Activated CD4-positive, CD25-positive, alpha-beta regulatory T cell treated with anti-CD3 and anti-CD28 coated beads, Interleukin-2, amount 50 U/mL, for 72 hours (primary cell): ENCODE data around the gene IDH1.
"Not testable (repeated sequence)": the region's sequence is repeated elsewhere in the genome, so short reads cannot be mapped to it uniquely, and the experiment has no call there.

Experiments
- DNase-seq: peaks from one replicate; pipeline ENCODE4 v3.0.0; 2021

The IDH1 gene

DNA sequence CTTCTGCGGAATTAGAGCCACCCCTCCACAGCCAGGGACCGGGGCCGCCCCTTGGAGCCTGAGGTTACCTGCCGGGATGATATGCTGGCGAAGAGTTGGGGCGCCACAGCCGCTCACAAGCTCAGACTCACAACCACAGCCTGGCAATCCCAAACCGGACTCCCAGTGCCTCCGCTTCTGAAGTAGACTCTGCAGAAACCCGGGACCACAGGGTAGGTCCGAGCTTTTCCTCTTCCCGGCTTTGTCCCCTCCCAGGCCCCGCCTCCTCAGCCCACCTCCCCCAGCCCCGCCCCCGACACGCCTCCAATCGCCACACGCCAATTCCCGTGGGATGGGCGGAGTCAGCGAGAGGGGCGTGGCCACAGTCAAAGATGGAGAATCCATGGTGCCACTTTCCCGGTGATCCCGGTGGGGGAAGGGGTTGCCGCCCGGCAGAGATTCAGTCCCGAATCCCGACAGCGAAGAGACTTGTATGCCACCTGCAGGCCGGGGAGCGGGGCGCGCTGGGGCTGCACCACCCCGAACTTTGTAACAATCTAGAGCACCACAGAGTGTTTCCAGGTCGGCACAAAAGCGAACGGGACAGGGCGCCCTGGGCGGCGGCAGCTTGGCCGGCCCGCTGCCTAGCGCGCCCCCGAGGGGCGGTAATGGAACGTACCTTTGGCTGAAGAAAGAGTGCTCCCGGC lies at the start of gene IDH1:
IDH1 (minus strand) TSS at position 201 of the 686 bp plus-strand sequence. CDS start 3,520 bp downstream, outside the sequence.
- peak; percentile 97 for DNase-seq

DNA sequence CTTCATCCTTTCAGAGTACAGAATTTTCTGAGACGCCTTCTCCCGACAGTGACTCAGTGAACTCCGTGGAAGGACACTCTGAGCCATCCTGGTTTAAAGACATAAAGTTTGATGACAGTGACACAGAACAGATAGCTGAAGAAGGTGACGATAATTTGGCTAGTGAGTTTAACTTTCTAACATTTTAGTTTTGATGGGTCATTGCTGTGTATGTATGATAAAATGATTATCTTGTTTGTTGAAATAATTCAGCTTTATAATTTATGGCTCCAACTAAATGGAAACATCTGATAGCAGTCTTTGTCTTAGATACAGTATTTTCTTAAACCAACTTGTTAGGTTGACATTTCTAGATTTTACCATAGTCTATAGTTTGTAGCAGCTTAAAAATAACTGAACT lies 49.3 kb upstream of the IDH1 start:
- DNase-seq, result no peak

DNA sequence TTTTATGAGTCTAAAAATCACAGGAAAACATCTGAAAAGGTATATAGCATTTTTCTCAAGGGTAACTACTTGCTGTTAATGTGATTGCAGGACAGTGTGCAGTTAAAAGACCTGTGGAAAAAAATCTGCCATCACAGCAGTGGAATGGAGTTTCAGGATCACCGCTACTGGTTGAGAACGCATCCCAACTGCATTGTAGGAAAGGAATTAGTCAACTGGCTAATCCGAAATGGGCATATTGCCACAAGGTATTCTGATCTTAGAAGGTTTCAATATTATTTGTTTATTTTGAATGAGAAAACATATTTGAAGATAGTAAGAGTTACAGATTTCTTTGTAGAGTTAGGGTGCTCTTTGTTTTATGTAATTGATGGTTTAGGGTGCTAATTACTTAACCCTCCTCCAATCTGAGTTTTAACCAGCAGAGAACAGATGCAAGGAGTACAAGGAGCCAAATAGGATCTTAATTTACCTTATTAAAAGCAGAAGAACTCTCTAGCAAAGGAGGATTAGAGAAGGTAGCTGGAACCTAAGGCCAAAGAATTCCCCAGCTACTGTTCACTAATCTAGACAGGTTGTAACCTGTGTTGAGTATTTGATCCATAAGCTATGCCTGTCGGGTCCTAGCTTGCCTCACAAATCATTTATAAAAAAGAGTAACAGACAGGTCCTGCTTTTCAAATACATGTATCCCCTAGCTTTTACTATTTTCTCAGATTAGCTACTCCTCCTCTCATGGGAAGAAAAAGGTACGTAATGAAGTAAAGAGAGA lies 46.2 kb upstream of the IDH1 start:
- no peak for DNase-seq

DNA sequence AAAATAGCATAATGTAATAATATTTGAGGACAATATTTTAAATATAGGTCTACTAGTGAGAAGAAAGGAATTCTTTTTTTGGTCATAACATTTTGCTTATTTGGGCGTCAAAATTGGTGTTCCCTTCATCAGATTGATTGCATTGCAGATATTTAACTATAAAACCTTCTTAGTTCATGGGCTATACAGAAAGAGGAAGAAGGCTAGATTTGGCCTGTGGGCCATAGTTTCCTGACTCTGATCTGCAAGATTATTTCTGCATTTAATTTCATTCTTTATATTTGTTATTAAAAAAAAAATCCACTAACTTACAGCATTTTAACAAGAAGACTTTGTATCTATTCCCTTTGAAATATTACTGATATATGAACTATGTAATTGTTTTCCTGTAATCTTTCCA lies 43.1 kb upstream of the IDH1 start:
- DNase-seq, result no peak

DNA sequence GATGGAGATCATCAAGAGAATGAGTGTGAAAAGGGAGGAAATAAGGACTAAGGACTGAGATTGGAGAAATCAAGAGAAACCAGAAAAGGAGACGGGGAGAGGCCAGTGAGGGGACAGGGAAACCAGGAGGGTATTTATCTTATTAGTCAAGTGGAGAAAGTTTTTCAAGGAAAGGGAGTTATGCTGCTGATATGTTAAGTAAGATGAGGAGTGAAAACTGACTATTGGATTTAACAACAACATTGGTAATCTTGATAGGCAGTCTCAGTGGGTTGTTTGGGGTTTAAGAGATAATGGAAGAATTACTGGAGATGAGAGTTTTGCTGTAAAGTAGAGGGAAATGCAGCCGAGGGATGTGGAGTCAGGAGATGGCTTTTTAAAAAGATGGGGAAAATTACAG lies 41.7 kb upstream of the IDH1 start:
- no peak for DNase-seq

DNA sequence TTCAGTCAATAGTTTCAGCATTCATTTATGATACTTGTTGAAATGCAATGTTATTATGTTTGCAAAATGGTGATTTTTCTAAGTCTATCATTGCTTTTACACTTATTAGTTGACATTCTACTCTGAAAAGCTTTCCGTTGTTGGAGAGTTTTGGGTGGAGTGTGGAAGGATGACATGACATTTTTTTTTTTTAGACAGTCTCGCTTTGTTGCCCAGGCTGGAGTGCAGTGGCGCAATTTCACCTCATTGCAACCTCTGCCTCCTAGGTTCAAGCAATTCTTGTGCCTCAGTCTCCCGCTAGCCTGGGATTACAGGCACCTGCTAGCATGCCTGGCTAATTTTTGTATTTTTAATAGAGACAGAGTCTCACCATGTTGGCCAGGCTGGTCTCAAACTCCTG lies 41.0 kb upstream of the IDH1 start:
- no peak for DNase-seq

DNA sequence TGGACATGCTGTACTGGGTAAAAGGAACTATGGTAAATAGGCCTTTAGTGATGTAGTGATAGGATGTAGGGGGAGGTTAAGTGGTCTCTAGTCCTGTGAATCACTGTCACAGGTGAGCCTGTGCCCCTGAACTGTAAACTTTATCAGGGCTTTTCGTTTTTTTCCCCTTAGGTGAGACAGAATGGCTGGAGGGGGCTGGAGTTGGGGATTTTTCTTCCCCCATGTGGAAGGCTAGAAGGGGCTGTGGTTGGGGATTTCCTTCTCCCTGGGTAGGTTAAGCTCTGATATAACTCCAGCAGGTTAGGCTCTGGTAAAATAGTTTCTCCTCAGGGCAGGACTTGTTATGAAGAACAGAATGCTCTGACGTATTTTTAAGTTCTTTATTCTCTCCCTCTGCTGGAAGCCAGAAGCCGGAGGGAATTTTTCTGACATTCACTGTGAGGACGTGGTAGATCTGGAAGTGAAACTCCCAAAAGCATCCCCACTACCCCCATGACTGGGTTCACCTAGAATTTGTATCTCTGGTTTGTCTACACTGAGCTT lies 39.7 kb upstream of the IDH1 start:
- no peak for DNase-seq

DNA sequence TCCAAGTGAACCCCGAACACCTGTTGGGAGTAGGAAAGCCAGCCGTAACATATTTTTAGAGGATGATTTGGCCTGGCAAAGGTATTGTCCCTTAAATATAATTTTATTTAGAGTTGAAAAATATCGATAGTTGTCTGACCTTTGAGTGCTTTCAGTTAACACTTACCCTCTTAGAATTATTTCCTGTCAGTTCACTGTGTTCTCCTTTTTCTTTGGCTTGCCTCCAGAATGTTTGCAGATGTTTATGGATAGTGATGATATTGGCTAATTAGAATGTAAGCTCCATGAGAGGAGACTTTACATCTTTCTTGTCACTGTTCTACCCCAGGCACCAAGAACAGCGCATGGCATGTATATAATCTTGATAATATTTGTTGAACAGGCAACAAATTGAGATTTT lies 31.0 kb upstream of the IDH1 start:
- DNase-seq, result no peak

DNA sequence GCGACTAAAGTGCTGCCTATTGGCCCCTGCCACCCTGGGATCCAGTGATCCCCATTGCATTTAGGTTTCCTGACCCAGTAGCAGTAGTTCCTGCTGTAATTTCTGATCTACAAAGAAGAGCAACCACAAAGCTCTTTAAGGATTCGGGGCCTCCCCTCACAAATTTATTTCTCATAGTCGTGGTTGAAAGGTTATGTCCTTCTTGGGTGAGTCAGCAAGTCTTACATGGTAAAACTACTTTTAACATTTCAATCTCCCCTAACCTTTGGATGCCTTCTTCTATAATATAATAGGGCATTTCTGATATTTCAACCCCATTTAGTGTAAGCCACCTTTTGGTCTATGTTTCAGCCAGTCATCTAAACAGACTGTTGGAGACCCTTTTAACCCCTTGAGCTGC lies 26.1 kb upstream of the IDH1 start:
- no peak for DNase-seq

DNA sequence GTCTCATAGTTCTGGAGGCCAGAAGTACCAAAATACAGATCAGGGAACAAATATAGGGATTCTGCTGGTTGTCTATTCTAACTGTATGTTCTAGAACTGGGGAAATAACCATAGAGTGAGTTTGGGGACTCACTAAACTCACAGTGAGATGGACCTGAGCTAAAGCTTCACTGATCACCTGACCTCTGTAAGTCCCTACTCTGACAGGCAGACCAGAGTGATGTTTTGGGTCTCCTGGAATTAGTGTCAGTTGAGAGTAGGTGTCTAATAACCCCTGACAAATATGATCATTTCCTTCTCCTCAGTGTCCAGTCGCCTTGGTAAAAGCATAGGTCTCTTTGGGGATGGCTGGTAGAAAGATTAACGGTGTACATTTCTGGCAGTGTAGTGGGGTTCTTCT lies 25.4 kb upstream of the IDH1 start:
- DNase-seq, result no peak

DNA sequence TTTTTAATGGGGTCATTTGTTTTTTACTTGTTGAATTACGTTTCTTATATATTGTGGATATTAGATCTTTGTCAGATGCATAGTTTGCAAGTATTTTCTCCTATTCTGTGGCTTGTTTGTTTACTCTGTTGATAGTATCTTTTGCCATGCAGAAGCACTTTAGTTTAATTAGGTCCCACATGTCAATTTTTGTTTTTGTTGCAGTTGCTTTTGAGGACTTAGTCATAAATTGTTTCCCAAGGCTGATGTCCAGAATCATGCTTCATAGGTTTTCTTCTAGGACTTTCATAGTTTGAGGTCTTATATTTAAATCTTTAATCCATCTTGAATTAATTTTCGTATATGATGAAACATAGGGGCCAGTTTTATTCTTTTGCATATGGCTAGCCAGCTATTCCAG lies 24.4 kb upstream of the IDH1 start:
- no peak for DNase-seq

DNA sequence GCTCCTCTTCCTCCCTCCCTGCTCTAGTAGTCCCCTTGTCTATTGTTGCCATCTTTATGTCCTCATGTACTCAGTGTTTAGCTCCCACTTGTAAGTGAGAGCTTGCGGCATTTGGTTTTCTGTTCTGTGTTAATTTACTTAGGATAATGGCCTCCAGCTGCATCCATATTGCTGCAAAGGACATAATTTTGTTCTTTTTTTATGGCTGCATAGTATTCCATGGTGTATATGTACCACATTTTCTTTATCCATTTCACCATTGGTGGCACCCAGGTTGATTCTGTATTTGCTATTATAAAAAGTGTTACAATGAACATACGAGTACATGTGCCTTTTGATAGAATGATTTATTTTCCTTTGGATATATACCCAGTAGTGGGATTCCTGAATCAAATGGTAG lies 23.7 kb upstream of the IDH1 start:
- DNase-seq, result no peak

DNA sequence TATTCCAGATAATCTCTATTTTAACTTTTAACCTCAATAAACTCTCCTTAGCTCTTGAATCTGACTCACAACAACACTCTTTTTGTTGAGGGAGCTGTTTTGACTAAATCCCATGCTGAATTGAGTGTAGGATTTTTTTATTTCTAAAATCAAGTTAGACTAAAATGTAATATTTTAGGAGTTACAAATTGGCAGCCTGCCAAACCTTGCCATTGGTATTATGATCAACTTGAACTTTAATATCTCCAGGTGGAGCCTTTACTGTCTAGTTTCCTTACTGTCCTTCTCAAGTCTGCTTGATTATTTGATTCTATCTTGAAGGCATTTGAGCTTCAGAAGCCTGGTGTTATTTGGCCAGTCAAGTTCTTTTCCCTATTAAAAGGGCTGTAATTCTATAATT lies 19.9 kb upstream of the IDH1 start:
- DNase-seq, result no peak

DNA sequence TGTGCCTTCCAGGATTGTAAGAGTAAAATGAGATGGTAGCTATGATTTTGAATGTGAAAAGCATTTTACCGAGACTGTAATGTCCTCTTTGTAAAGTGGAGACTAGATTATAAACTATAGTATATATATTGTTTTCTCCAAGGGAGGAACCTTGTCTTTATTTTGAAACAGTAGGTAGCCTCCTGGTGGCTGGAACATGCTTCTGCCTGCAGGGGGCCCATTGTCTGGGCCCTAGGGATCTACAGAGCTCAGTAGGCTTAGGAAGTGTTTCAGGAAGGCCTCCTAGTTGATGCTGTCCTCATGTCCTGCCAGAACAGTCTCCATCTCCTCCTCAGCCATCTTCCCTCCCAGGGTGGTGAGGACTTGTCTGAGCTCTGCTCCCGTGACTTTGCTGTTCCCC lies 14.2 kb upstream of the IDH1 start:
- no peak for DNase-seq

DNA sequence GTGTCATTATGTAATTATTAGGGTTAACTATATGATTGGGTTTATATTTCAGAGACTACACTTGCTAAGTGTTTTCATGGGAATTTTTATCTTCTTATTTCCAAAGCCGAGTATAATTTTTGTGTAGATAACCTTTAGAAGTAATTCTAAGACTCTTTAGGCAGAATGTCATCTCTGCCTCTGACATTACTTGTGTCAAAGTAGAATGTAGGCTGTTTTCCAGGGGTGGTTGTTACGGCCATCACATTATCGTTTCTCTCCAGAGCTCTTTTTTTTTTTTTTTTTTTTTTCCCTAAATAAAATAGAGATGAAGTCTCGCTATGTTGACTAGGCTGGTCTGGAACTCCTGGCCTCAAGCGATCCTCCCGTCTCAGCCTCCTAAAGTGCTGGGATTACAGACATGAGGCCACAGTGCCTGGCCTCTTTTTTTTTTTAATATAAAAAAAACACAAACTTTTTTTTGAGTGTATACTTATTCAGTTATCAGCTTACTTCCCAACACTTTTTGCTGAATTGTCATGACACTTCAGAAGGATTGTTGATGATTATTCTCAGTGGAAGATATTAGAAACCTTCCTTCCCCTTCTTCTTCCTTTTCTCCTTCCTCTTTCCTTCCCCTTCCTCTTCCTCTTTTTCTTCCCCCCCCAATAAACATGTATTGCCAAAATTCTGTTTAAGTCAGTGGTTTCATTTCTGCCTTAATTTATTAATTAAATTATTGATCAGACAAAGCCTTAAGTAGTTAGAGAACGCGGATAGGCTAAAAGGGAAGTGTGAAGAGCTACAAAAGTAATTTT lies 13.5 kb upstream of the IDH1 start:
- no peak for DNase-seq

DNA sequence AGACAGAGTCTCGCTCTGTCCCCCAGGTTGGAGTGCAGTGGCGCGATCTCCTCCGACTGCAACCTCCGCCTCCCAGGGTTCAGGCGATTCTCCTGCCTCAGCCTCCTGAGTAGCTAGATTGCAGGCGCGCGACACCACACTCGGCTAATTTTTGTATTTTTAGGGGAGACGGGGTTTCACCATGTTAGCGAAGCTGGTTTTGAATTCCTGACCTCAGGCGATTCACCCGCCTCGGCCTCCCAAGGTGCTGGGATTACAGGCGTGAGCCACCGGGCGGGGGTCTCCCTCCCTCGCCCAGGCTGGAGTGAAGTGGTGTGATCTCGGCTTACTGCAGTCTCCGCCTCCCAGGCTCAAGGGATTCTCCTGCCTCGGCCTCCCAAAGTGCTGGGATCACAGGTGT lies 12.7 kb upstream of the IDH1 start:
- not testable (repeated sequence) for DNase-seq

DNA sequence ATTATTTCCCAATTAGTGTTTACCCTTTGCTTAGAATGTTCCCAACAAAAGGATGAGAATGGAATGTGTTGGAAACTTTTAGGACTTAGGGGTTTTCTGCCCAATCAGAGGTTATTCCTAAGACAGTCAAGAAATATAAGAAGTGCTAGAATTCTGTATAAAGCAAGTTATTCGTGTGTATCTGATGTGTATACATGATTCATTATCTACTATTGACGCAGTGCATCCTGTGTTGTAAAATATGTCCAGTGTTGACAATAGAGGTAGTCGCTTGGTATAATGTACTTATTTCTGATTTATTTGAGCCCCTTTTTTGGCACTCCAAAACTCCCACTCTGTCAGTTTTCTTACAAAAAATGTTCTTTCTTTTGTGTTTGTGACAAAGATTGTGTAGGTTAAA lies 12.1 kb upstream of the IDH1 start:
- DNase-seq, result no peak

DNA sequence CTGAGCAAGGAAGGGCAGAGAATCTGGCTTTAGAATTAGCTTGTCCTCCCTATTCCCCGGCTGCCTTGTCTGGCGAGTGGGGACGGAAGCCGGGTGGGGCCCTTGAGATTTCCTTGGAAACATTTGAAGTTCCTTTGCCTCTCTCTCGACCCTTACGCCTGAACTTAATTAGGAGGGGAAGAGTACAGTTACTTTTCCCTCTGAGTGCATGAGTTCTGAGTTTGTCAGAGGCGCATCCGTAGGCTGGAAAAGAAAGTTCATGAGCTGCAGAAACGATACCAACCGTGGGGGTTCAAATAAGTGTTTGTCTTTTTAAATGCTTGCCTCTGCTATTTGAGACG lies 11.7 kb upstream of the IDH1 start:
- DNase-seq, result no peak

DNA sequence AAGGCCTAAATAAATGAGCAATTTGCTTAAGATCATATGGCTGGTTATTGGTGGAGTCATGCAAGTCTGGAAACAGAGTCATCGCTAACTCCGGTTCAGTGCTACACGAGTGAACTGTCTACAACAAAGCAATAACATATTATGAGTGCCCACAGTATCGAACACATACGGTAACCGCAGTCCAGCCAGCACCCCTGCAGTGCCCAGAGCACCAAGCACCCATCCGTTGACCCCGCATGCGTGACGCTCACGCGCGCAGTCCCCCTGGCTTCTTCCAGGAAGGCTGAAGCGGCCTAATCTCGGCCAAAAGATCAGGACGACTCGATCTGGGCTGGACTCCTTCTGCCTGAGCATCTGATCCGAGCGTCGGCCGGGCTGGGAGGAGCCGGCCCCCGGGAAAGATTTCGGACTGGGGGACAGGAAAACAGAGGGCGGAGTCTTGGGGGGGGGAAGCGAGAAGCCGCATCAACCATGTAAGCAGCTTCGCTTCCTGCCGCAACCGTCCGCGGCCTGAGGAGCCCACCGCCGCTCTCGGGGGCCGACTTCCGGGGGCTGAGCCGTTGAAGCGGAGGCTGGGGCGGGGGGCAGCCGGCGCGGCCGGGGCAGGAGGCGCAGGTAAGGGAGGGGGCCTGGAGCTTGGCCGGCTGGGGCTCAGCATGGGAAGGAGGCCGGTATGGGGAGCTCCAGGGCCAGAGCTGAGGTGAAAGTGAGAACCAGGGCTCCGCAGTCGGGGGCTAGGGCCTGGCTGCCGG lies 11.1 kb upstream of the IDH1 start, which contains the start of gene PIKFYVE:
PIKFYVE (plus strand) TSS at position 455 of the 752 bp plus-strand sequence. CDS start 5,265 bp downstream, outside the sequence.
- DNase-seq, result peak; percentile 76

DNA sequence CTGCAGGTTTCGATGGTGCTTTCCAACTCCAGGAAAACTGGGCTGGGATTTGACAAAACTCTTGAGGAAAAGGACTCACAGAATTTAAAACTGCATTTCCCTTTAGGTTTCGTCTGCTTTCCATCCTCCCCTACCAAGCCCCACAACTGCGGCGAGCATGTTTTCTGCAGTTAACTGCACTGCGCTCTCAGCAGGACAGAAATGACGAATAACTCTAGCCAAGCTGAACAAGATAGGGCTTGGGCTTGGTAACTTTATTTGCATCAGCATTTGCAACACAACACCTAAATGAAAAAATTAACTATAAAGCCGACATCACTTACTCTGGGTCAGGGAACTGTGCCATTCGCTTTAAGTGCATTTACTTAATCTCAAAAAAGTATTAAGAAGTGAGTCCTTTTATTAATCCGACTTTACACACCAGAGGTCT lies 10.5 kb upstream of the IDH1 start:
- DNase-seq, result peak; percentile 51

DNA sequence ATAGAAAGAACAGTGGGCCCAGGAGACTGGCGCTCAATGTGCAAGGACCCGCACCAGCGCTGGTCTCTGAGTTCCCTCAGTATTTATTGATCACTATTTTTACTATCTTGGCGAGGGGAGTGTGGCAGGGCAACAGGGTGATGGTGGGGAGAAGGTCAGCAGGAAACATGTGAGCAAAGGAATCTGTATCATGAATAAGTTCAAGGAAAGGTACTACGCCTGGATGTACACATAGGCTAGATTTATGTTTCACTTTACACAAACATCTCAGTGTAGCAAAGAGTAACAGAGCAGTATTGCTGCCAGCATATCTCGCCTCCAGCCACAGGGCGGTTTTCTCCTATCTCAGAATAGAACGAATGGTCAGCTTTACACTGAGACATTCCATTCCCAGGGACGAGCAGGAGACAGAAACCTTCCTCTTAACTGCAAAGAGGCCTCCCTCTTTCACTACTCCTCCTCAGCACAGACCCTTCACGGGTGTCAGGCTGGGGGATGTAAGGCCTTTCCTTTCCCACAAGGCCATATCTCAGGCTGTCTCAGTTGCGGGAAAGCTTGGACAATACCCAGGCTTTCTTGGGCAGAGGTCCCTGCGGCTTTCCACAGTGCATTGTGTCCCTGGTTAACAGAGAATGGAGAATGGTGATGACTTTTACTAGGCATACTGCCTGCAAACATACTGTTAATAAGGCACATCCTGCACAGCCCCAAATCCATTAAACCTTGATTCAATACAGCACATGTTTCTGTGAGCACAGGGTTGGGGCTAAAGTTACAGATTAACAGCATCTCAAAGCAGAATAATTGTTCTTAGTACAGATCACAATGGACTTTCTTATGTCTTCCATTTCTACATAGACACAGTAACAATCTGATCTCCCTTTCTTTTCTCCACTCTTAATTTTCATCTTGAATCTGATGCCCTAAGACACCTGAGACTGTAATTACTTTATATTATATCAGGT lies 2.3 kb upstream of the IDH1 start:
- not testable (repeated sequence) for DNase-seq
